HL-60/S4 treated with retinoic acid at 250 ng/mL for 4 days and 3 days (cell line): ENCODE data around the gene ZIC4.

ENCODE experiments used
- in situ Hi-C: fragments of 300-500 bp; cut with MboI; formaldehyde crosslinking; loops from 2 replicates; pipeline ENCODE4 v1.7.0; 2022; ENCODE audit warnings: low sequenced_read_pairs

Gene ZIC4

GRCh38 chr3:147393261-147393942 lies 12.9 kb downstream of the ZIC4 start:
- in situ Hi-C loops, result no loop called here

GRCh38 chr3:147392625-147392946 lies 13.8 kb downstream of the ZIC4 start:
- in situ Hi-C loops, result no loop called here

GRCh38 chr3:147391781-147392624 lies 14.3 kb downstream of the ZIC4 start:
- in situ Hi-C loops, result no loop called here

GRCh38 chr3:147390589-147391569 lies 15.5 kb downstream of the ZIC4 start:
- in situ Hi-C loops, result no loop called here

GRCh38 chr3:147389717-147390116 lies 16.6 kb downstream of the ZIC4 start:
- in situ Hi-C loops, result no loop called here

- in situ Hi-C loops, result no loop called here
Measured at GRCh38 chr3:147388700-147389580, 17.4 kb downstream of the ZIC4 start.

GRCh38 chr3:147387885-147388699 lies 18.3 kb downstream of the ZIC4 start:
- in situ Hi-C loops, result no loop called here

- in situ Hi-C loops, result no loop called here
Measured at GRCh38 chr3:147387291-147387884, 19.0 kb downstream of the ZIC4 start.

- in situ Hi-C loops, result no loop called here
Measured at GRCh38 chr3:147385059-147386012, 21.0 kb downstream of the ZIC4 start.

GRCh38 chr3:147384210-147385058 lies 21.9 kb downstream of the ZIC4 start:
- in situ Hi-C loops, result no loop called here

- in situ Hi-C loops, result no loop called here
Measured at GRCh38 chr3:147383617-147384016, 22.7 kb downstream of the ZIC4 start.

GRCh38 chr3:147381596-147381995 lies 24.7 kb downstream of the ZIC4 start:
- in situ Hi-C loops, result no loop called here

GRCh38 chr3:147380977-147381376 lies 25.4 kb downstream of the ZIC4 start:
- in situ Hi-C loops, result no loop called here

GRCh38 chr3:147380387-147380951 lies 25.9 kb downstream of the ZIC4 start:
- in situ Hi-C loops, result no loop called here

GRCh38 chr3:147379651-147380050 lies 26.7 kb downstream of the ZIC4 start:
- in situ Hi-C loops, result no loop called here
